HepG2 (cell line): ENCODE data around the gene STIP1. TPM values are rescaled to one million over a fixed set of nuclear protein-coding genes. Genes with fewer than 3 reads are reported as not detected.

Source experiments
- ATAC-seq: fragments of 200-7000 bp; cut with Tn5 transposase; 3 replicates; pipeline ENCODE4 v1.9.1; 2020; ENCODE audit warnings: mild to moderate bottlenecking, moderate library complexity
- BruUV-seq: library from RNA; stranded (reverse); fragments of 400-500 nt; replicated peaks from 2 replicates; lab custom pipeline; 2021; lab: Mats Ljungman, UMichigan
- CTCF ChIA-PET: fragments of 300-600 bp; formaldehyde crosslinking; extraction: SDS; loops from one replicate; lab custom pipeline; 2021; ENCODE audit warnings: low total read pairs, inconsistent platforms, low intra/inter-chr PET ratio; lab: Yijun Ruan, JAX
- POLR2A ChIA-PET: fragments of 350-600 bp; sonication (Branson Sonifier 250); formaldehyde crosslinking; loops from one replicate; lab custom pipeline; 2020; ENCODE audit warnings: antibody characterized with exemption, inconsistent platforms; lab: Yijun Ruan, JAX
- DNase-seq: peaks from one replicate; pipeline ENCODE4 v3.0.0-alpha.2; 2015; ENCODE audit warnings: low spot score
- FAIRE-seq: peaks from 3 replicates; lab custom pipeline; 2011; peaks lifted over from hg19 to GRCh38; lab: Jason Lieb, UNC
- H2AFZ ChIP-seq: one replicate; pipeline ENCODE4 v1.6.1; 2011; ENCODE audit warnings: low read length, inconsistent platforms
- H3K27ac ChIP-seq: fragments of 300-600 bp; 3 replicates; pipeline ENCODE4 v1.8.0; 2011; ENCODE audit warnings: mixed run types, mild to moderate bottlenecking, mixed read lengths, low read length, inconsistent platforms; ENCODE audit not compliant: insufficient read depth; ENCODE audit errors: extremely low read length
- H3K27me3 ChIP-seq, 2 experiments: fragments of 200-600 bp in 1 of 2; 2 replicates in 1 of 2; 3 replicates in 1 of 2; pipeline versions ENCODE4 v1.6.0 to v1.8.0; 2011; ENCODE audit warnings: low read length in 2 of 2, mild to moderate bottlenecking in 2 of 2, moderate library complexity in 2 of 2, inconsistent platforms in 1 of 2; ENCODE audit not compliant: insufficient read depth in 2 of 2, control insufficient read depth in 1 of 2
- H3K36me3 ChIP-seq, 2 experiments: fragments of 200-600 bp in 1 of 2; replicated peaks in 1 of 2; 2 replicates in 1 of 2; 3 replicates in 1 of 2; pipeline versions ENCODE4 v1.5.1 to v1.8.0; 2011; ENCODE audit warnings: low read length in 2 of 2, inconsistent platforms in 1 of 2; ENCODE audit not compliant: insufficient read depth in 2 of 2, control insufficient read depth in 1 of 2
- H3K4me1 ChIP-seq: 2 replicates; pipeline ENCODE4 v1.5.1; 2012; ENCODE audit warnings: low read length, inconsistent platforms; ENCODE audit not compliant: insufficient read depth
- H3K4me2 ChIP-seq: 2 replicates; pipeline ENCODE4 v1.6.0; 2011; ENCODE audit warnings: low read depth, low read length, inconsistent platforms
- H3K4me3 ChIP-seq, 3 experiments: fragments of 200-600 bp in 1 of 3; sonication (generic), shearing (Covaris generic) in 1 of 3; replicated peaks in 1 of 3; 2 replicates each; pipeline ENCODE4 v1.5.1; 2011 to 2016; ENCODE audit warnings: low read length in 3 of 3, inconsistent platforms in 2 of 3, low read depth in 2 of 3, mild to moderate bottlenecking in 2 of 3, control low read depth in 1 of 3, mixed read lengths in 1 of 3; ENCODE audit not compliant: insufficient read depth in 1 of 3
- H3K79me2 ChIP-seq: one replicate; pipeline ENCODE4 v1.6.1; 2011; ENCODE audit warnings: low read length, inconsistent platforms; ENCODE audit not compliant: insufficient read depth
- H3K9ac ChIP-seq: 2 replicates; pipeline ENCODE4 v1.6.0; 2011; ENCODE audit warnings: mild to moderate bottlenecking, low read depth, low read length, inconsistent platforms; ENCODE audit not compliant: insufficient read depth
- H3K9me3 ChIP-seq: 2 replicates; pipeline ENCODE4 v1.5.1; 2012; ENCODE audit warnings: mild to moderate bottlenecking, low read length
- H4K20me1 ChIP-seq: 2 replicates; pipeline ENCODE4 v1.6.0; 2011; ENCODE audit warnings: inconsistent platforms, mild to moderate bottlenecking, low read length, moderate library complexity; ENCODE audit not compliant: insufficient read depth
- BRCA1 ChIP-seq: sonication (generic); formaldehyde crosslinking; IDR thresholded peaks from 2 replicates; pipeline ENCODE4 v1.4.0; 2020; ENCODE audit warnings: missing genetic modification reagents
- CSRNP1 ChIP-seq: sonication (generic); formaldehyde crosslinking; IDR thresholded peaks from 2 replicates; pipeline ENCODE4 v1.8.1; 2023; ENCODE audit warnings: mild to moderate bottlenecking, missing genetic modification reagents
- NFE2 ChIP-seq: sonication (generic); formaldehyde crosslinking; IDR thresholded peaks from 2 replicates; pipeline ENCODE4 v1.4.0; 2020; ENCODE audit warnings: missing genetic modification reagents
- PRDM10 ChIP-seq: sonication (generic); formaldehyde crosslinking; IDR thresholded peaks from 2 replicates; pipeline ENCODE4 v1.4.0; 2020; ENCODE audit warnings: low read depth, missing genetic modification reagents
- RFXANK ChIP-seq: IDR thresholded peaks from 2 replicates; pipeline ENCODE4 v1.6.1; 2016
- TEAD2 ChIP-seq: sonication (generic); formaldehyde crosslinking; IDR thresholded peaks from 2 replicates; pipeline ENCODE4 v1.9.0; 2021; ENCODE audit warnings: missing genetic modification reagents
- ZNF225 ChIP-seq: sonication (generic); formaldehyde crosslinking; IDR thresholded peaks from 2 replicates; pipeline ENCODE4 v1.4.0; 2020; ENCODE audit warnings: mild to moderate bottlenecking, missing genetic modification reagents
- ZNF547 ChIP-seq: sonication (generic); formaldehyde crosslinking; IDR thresholded peaks from 2 replicates; pipeline ENCODE4 v1.5.1; 2020; ENCODE audit warnings: mild to moderate bottlenecking, missing genetic modification reagents
- ZNF713 ChIP-seq: sonication (generic); formaldehyde crosslinking; IDR thresholded peaks from 2 replicates; pipeline ENCODE4 v1.4.0; 2020; ENCODE audit warnings: mild to moderate bottlenecking, missing genetic modification reagents
- ZZZ3 ChIP-seq: sonication (generic); formaldehyde crosslinking; IDR thresholded peaks from 2 replicates; pipeline ENCODE4 v1.4.0; 2020; ENCODE audit warnings: missing genetic modification reagents, mild to moderate bottlenecking, borderline replicate concordance
- WGBS: methylation state at CpG from one replicate; pipeline ENCODE4 v1.1.6; 2017; ENCODE audit warnings: low lambda C conversion rate; 5-methylcytosine and 5-hydroxymethylcytosine counted together
- in situ Hi-C: cut with HindIII; loops from 2 replicates; pipeline ENCODE4 v1.10.0; 2017; ENCODE audit warnings: low pct_unique_long_range_greater_than_20kb; ENCODE audit not compliant: extremely low pct_ligation_motif_present
- intact Hi-C: fragments of 100-400 bp; cut with micrococcal nuclease; formaldehyde crosslinking; loops from one replicate; pipeline ENCODE4 v1.10.0; 2022; ENCODE audit not compliant: unreplicated experiment
- polyA plus RNA-seq, 8 experiments: library from polyadenylated mRNA; depleted of rRNA in 3 of 8; stranded (reverse) in 7 of 8; unstranded in 1 of 8; fragments of >200 nt; fragmentation: Illumina TruSeq in 4 of 8; extraction: Trizol in 4 of 8; gene quantifications; 2 replicates each; pipeline versions ENCODE4 v1.2.1 to v1.2.3, GENCODE V29; 2011 to 2016; ENCODE audit warnings: low read depth in 4 of 8, missing spikeins in 1 of 8, mixed read lengths in 1 of 8; ENCODE audit not compliant: insufficient read depth in 1 of 8
- total RNA-seq, 5 experiments: library from RNA; depleted of rRNA; stranded (reverse); fragments of >200 nt; fragmentation: Illumina TruSeq; extraction: Trizol; gene quantifications; 2 replicates each; pipeline ENCODE4 v1.2.3, GENCODE V29; 2016; ENCODE audit warnings: low read depth in 1 of 5

STIP1 gene
- total and polyA plus RNA-seq, 2 of the 13 experiments (the other 11 are each of a cell fraction or from before 2014, with no cell fraction given) = 81.1 to 217 TPM

GRCh38 chr11:64185693-64186491 is at the start of gene STIP1 (continued):
- TF ChIP-seq RFXANK (CRISPR knock-in tag) = no peak

- H3K4me1 ChIP-seq = peaks cover 21% of the 10 kb centered on the region
- WGBS = 96% methylated on average over 14 of the region's 17 CpGs
- H4K20me1 ChIP-seq = no peaks in the 10 kb centered on the region; the same call in 1 of the 2 replicates
- ChIA-PET CTCF (no interaction called here), POLR2A (no interaction called here)
- no peak overlapping the region for H3K4me2 ChIP-seq
- no peak overlapping the region for H3K9ac ChIP-seq
- intact Hi-C loops (no loop called here), in situ Hi-C loops (no loop called here)
- no peaks in the 10 kb centered on the region for H3K79me2 ChIP-seq
- H2AFZ ChIP-seq = no peak overlapping the region
- no peak for DNase-seq
- H3K9me3 ChIP-seq = no peaks in the 10 kb centered on the region
- H3K36me3 ChIP-seq = peaks cover 0 to 1% of the 10 kb centered on the region in 2 experiments; a peak in 3 of 5 replicates
- TF ChIP-seq NFE2 (CRISPR knock-in tag) = no peak
- TF ChIP-seq BRCA1 = no peak
- no peaks in the 10 kb centered on the region for H3K27me3 ChIP-seq
- no peak for ATAC-seq
- BruUV-seq = no TSS peak
- H3K27ac ChIP-seq = no peak overlapping the region
- H3K4me3 ChIP-seq = no peak overlapping the region
- FAIRE-seq = no peak
Measured at GRCh38 chr11:64136765-64137441, 49.1 kb upstream of the STIP1 start.

- in situ Hi-C loops (no loop called here), intact Hi-C loops (no loop called here)
- DNase-seq (no peak), FAIRE-seq (no peak), ATAC-seq (no peak)
- Histone ChIP-seq H2AFZ (no peak overlapping the region), H3K27ac (no peak overlapping the region), H3K9me3 (no peaks in the 10 kb centered on the region), H4K20me1 (no peaks in the 10 kb centered on the region; the same call in 1 of the 2 replicates), H3K36me3 (peaks cover 0 to 1% of the 10 kb centered on the region in 2 experiments; a peak in 3 of 5 replicates), H3K4me2 (no peak overlapping the region), H3K9ac (no peak overlapping the region), H3K4me1 (peaks cover 6% of the 10 kb centered on the region), H3K79me2 (no peaks in the 10 kb centered on the region), H3K4me3 (no peak overlapping the region), H3K27me3 (no peaks in the 10 kb centered on the region)
- CTCF ChIA-PET = no interaction called here
- POLR2A ChIA-PET = no interaction called here
- BruUV-seq = no TSS peak
- WGBS = 97% methylated on average over 16 of the region's 16 CpGs
- TF ChIP-seq TEAD2 (CRISPR knock-in tag) = no peak
- no peak for TF ChIP-seq CSRNP1 (CRISPR knock-in tag)
- no peak for TF ChIP-seq ZNF713 (CRISPR knock-in tag)
- no peak for TF ChIP-seq ZNF225 (CRISPR knock-in tag)
- no peak for TF ChIP-seq ZNF547
- no peak for TF ChIP-seq PRDM10 (CRISPR knock-in tag)
- TF ChIP-seq ZZZ3 (CRISPR knock-in tag) = no peak
Measured at GRCh38 chr11:64138398-64138797, 47.6 kb upstream of the STIP1 start.
